Karpas-422 (cell line): ENCODE data around the gene TOP1. TPM values are rescaled to one million over a fixed set of nuclear protein-coding genes. Genes with fewer than 3 reads are reported as not detected.

Experiments
- DNase-seq: peaks from one replicate; pipeline ENCODE4 v3.0.0-alpha.2; 2015
- H2AFZ ChIP-seq: fragments of 200-600 bp; sonication (generic); 2 replicates; pipeline ENCODE4 v1.6.1; 2014; ENCODE audit warnings: antibody characterized with exemption, low read length, mixed read lengths
- H3K27ac ChIP-seq: fragments of 200-600 bp; sonication (generic); 2 replicates; pipeline ENCODE4 v1.5.1; 2014; ENCODE audit warnings: mild to moderate bottlenecking, low read length, moderate library complexity
- H3K27me3 ChIP-seq: fragments of 200-600 bp; sonication (generic); 2 replicates; pipeline ENCODE4 v1.6.1; 2014; ENCODE audit warnings: low read length, mixed read lengths
- H3K36me3 ChIP-seq: fragments of 200-600 bp; sonication (generic); 2 replicates; pipeline ENCODE4 v1.6.1; 2014; ENCODE audit warnings: low read length, mixed read lengths; ENCODE audit not compliant: insufficient read depth
- H3K4me1 ChIP-seq: fragments of 200-600 bp; sonication (generic); 2 replicates; pipeline ENCODE4 v1.6.1; 2014; ENCODE audit warnings: mild to moderate bottlenecking, low read length, mixed read lengths
- H3K4me2 ChIP-seq: fragments of 200-600 bp; sonication (generic); 2 replicates; pipeline ENCODE4 v1.6.1; 2014; ENCODE audit warnings: low read length, low read depth, mild to moderate bottlenecking; ENCODE audit not compliant: poor library complexity, severe bottlenecking
- H3K4me3 ChIP-seq: fragments of 200-600 bp; sonication (generic); 2 replicates; pipeline ENCODE4 v1.5.1; 2014; ENCODE audit warnings: mild to moderate bottlenecking, antibody characterized with exemption, low read length, mixed read lengths
- H3K79me2 ChIP-seq: fragments of 200-600 bp; sonication (generic); 2 replicates; pipeline ENCODE4 v1.6.1; 2014; ENCODE audit warnings: mild to moderate bottlenecking, low read length, mixed read lengths
- H3K9ac ChIP-seq: fragments of 200-600 bp; sonication (generic); 2 replicates; pipeline ENCODE4 v1.6.0; 2014; ENCODE audit warnings: low read length
- H3K9me2 ChIP-seq: fragments of 200-600 bp; sonication (generic), shearing (Covaris generic); replicated peaks from 2 replicates; pipeline ENCODE4 v1.6.0; 2014; ENCODE audit warnings: mild to moderate bottlenecking, low read length, moderate library complexity; ENCODE audit not compliant: insufficient read depth
- H3K9me3 ChIP-seq: fragments of 300-700, 200-600 bp; sonication (generic); 2 replicates; pipeline ENCODE4 v1.6.1; 2014; ENCODE audit warnings: low read length, mixed read lengths
- H4K20me1 ChIP-seq: fragments of 200-600 bp; sonication (generic); 2 replicates; pipeline ENCODE4 v1.6.1; 2014; ENCODE audit warnings: mild to moderate bottlenecking, antibody characterized with exemption, low read length, low read depth; ENCODE audit not compliant: insufficient read depth
- total RNA-seq: library from RNA; depleted of rRNA; stranded (reverse); fragments of >200 nt; shearing (Covaris generic); gene quantifications from 2 replicates; pipeline ENCODE4 v1.2.3, GENCODE V29; 2014; ENCODE audit warnings: low replicate concordance

Gene TOP1
- total RNA-seq, 1 experiment from 2014 or later, result 101 TPM

- no peaks in the 10 kb centered on the region for H3K36me3 ChIP-seq
Observed at GRCh38 chr20:40986774-40987173, 41.8 kb upstream of the TOP1 start.

GRCh38 chr20:40990542-40991120 lies 38.0 kb upstream of the TOP1 start:
- H2AFZ ChIP-seq, result no peak overlapping the region

More at GRCh38 chr20:40986774-40987173, 41.8 kb upstream of the TOP1 start:
- no peak overlapping the region for H3K9ac ChIP-seq
- no peaks in the 10 kb centered on the region for H3K27me3 ChIP-seq
- no peaks in the 10 kb centered on the region; the same call in 1 of the 2 replicates for H3K9me3 ChIP-seq
- no peaks in the 10 kb centered on the region for H3K79me2 ChIP-seq
- H3K4me1 ChIP-seq, result peaks cover 65% of the 10 kb centered on the region
- no peak overlapping the region for H2AFZ ChIP-seq
- H3K4me3 ChIP-seq, result no peak overlapping the region
- no peaks in the 10 kb centered on the region for H4K20me1 ChIP-seq
- no peak for DNase-seq
- peak overlapping the region; percentile 74 for H3K27ac ChIP-seq
- no peaks in the 10 kb centered on the region for H3K9me2 ChIP-seq
- H3K4me2 ChIP-seq, result no peak overlapping the region

GRCh38 chr20:40991181-40991889 lies 37.3 kb upstream of the TOP1 start:
- Histone ChIP-seq H3K4me1 (peaks cover 73% of the 10 kb centered on the region), H3K27ac (peak overlapping the region; percentile 98), H3K4me3 (peak overlapping the region; percentile 63), H2AFZ (no peak overlapping the region), H4K20me1 (no peaks in the 10 kb centered on the region), H3K9me2 (no peaks in the 10 kb centered on the region), H3K9ac (peak overlapping the region; percentile 81), H3K36me3 (no peaks in the 10 kb centered on the region), H3K79me2 (0 out of 2 replicates have a peak, but pooled peaks cover 7% of the 10 kb centered on the region), H3K27me3 (no peaks in the 10 kb centered on the region), H3K9me3 (no peaks in the 10 kb centered on the region), H3K4me2 (peak overlapping the region; percentile 87)
- peak; percentile 99 for DNase-seq

More at GRCh38 chr20:40990542-40991120, 38.0 kb upstream of the TOP1 start:
- H3K36me3 ChIP-seq, result no peaks in the 10 kb centered on the region
- H3K9ac ChIP-seq, result peak overlapping the region; percentile 81
- H3K27me3 ChIP-seq, result no peaks in the 10 kb centered on the region
- peak overlapping the region; percentile 98 for H3K27ac ChIP-seq
- H3K4me3 ChIP-seq, result peak overlapping the region; percentile 50
- H3K4me2 ChIP-seq, result peak overlapping the region; percentile 87
- H3K9me2 ChIP-seq, result no peaks in the 10 kb centered on the region
- H3K79me2 ChIP-seq, result 0 out of 2 replicates have a peak, but pooled peaks cover 7% of the 10 kb centered on the region
- peaks cover 75% of the 10 kb centered on the region for H3K4me1 ChIP-seq
- H3K9me3 ChIP-seq, result no peaks in the 10 kb centered on the region
- peak; percentile 94 for DNase-seq
- no peaks in the 10 kb centered on the region for H4K20me1 ChIP-seq

GRCh38 chr20:40992349-40993113 lies 36.1 kb upstream of the TOP1 start:
- H3K9me3 ChIP-seq, result no peaks in the 10 kb centered on the region
- H4K20me1 ChIP-seq, result no peaks in the 10 kb centered on the region
- H3K4me2 ChIP-seq, result peak overlapping the region; percentile 87
- H3K27ac ChIP-seq, result peak overlapping the region; percentile 98
- H3K9ac ChIP-seq, result peak overlapping the region; percentile 81
- no peaks in the 10 kb centered on the region for H3K27me3 ChIP-seq
- H2AFZ ChIP-seq, result no peak overlapping the region
- H3K79me2 ChIP-seq, result 0 out of 2 replicates have a peak, but pooled peaks cover 7% of the 10 kb centered on the region
- H3K4me3 ChIP-seq, result peak overlapping the region; percentile 63
- H3K4me1 ChIP-seq, result peaks cover 73% of the 10 kb centered on the region
- DNase-seq, result peak; percentile 61
- H3K9me2 ChIP-seq, result no peaks in the 10 kb centered on the region
- H3K36me3 ChIP-seq, result no peaks in the 10 kb centered on the region

- H2AFZ ChIP-seq, result no peak overlapping the region
- H3K9me3 ChIP-seq, result no peaks in the 10 kb centered on the region
- peak; percentile 93 for DNase-seq
- peak overlapping the region; percentile 19 for H3K9ac ChIP-seq
- H3K9me2 ChIP-seq, result no peaks in the 10 kb centered on the region
- H3K79me2 ChIP-seq, result 0 out of 2 replicates have a peak, but pooled peaks cover 7% of the 10 kb centered on the region
- no peaks in the 10 kb centered on the region for H3K36me3 ChIP-seq
- H3K4me2 ChIP-seq, result peak overlapping the region; percentile 70
- H3K4me3 ChIP-seq, result no peak overlapping the region
- peaks cover 79% of the 10 kb centered on the region for H3K4me1 ChIP-seq
- peak overlapping the region; percentile 98 for H3K27ac ChIP-seq
- no peaks in the 10 kb centered on the region for H3K27me3 ChIP-seq
- H4K20me1 ChIP-seq, result no peaks in the 10 kb centered on the region
Observed at GRCh38 chr20:40993794-40994540, 34.7 kb upstream of the TOP1 start.

- Histone ChIP-seq H3K4me3 (no peak overlapping the region), H3K9me3 (no peaks in the 10 kb centered on the region), H3K9ac (peak overlapping the region; percentile 19), H2AFZ (no peak overlapping the region), H4K20me1 (no peaks in the 10 kb centered on the region), H3K79me2 (0 out of 2 replicates have a peak, but pooled peaks cover 7% of the 10 kb centered on the region), H3K36me3 (no peaks in the 10 kb centered on the region), H3K4me1 (peaks cover 75% of the 10 kb centered on the region), H3K27me3 (no peaks in the 10 kb centered on the region), H3K9me2 (no peaks in the 10 kb centered on the region), H3K4me2 (peak overlapping the region; percentile 40), H3K27ac (peak overlapping the region; percentile 98)
- DNase-seq, result no peak
Observed at GRCh38 chr20:40996326-40996725, 32.3 kb upstream of the TOP1 start.

GRCh38 chr20:40997116-40997515 lies 31.5 kb upstream of the TOP1 start:
- DNase-seq, result peak; percentile 88
- Histone ChIP-seq H3K4me3 (no peak overlapping the region), H3K9me2 (no peaks in the 10 kb centered on the region), H3K27ac (peak overlapping the region; percentile 98), H3K9ac (peak overlapping the region; percentile 19), H3K79me2 (0 out of 2 replicates have a peak, but pooled peaks cover 7% of the 10 kb centered on the region), H4K20me1 (no peaks in the 10 kb centered on the region), H3K4me1 (peaks cover 73% of the 10 kb centered on the region), H3K36me3 (no peaks in the 10 kb centered on the region), H2AFZ (no peak overlapping the region), H3K27me3 (no peaks in the 10 kb centered on the region), H3K9me3 (no peaks in the 10 kb centered on the region), H3K4me2 (peak overlapping the region; percentile 40)
